SJSA1 (cell line): Measurements from ENCODE around the gene LRP1. TPM values are rescaled to one million over a fixed set of nuclear protein-coding genes. Genes with fewer than 3 reads are reported as not detected.

Source experiments
- DNase-seq, 2 experiments: peaks; one replicate each; pipeline ENCODE4 v3.0.0-alpha.2; 2015 to 2020; ENCODE audit warnings: low spot score in 2 of 2, low read depth in 1 of 2
- H3K27ac ChIP-seq: fragments of 250-450 bp; sonication (Bioruptor Pico); 2 replicates; pipeline ENCODE4 v1.5.1; 2020; ENCODE audit warnings: mild to moderate bottlenecking, moderate library complexity
- H3K27me3 ChIP-seq: fragments of 250-450 bp; sonication (Bioruptor Pico); replicated peaks from 2 replicates; pipeline ENCODE4 v1.5.1; 2020; ENCODE audit warnings: mild to moderate bottlenecking, moderate library complexity
- H3K36me3 ChIP-seq: fragments of 250-450 bp; sonication (Bioruptor Pico); 2 replicates; pipeline ENCODE4 v1.5.1; 2020; ENCODE audit warnings: mild to moderate bottlenecking
- H3K4me1 ChIP-seq: fragments of 250-450 bp; sonication (Bioruptor Pico); replicated peaks from 2 replicates; pipeline ENCODE4 v1.6.1; 2021; ENCODE audit warnings: mild to moderate bottlenecking
- H3K4me3 ChIP-seq: fragments of 250-450 bp; sonication (Bioruptor Pico); 2 replicates; pipeline ENCODE4 v1.5.1; 2020; ENCODE audit warnings: mild to moderate bottlenecking
- H3K9me3 ChIP-seq: fragments of 250-450 bp; sonication (Bioruptor Pico); replicated peaks from 2 replicates; pipeline ENCODE4 v1.5.1; 2020; ENCODE audit warnings: mild to moderate bottlenecking
- total RNA-seq: library from RNA; depleted of rRNA; stranded (reverse); fragments of >200 nt; shearing (Covaris generic); gene quantifications from 2 replicates; pipeline ENCODE4 v1.2.3, GENCODE V29; 2014; rRNA removed

LRP1 gene
- total RNA-seq, 1 experiment from 2014 or later, result 33.3 TPM

- Histone ChIP-seq H3K27ac (no peak overlapping the region), H3K4me3 (no peak overlapping the region), H3K27me3 (no peaks in the 10 kb centered on the region), H3K4me1 (no peaks in the 10 kb centered on the region), H3K36me3 (no peaks in the 10 kb centered on the region; the same call in none of the 2 replicates), H3K9me3 (no peaks in the 10 kb centered on the region)
- DNase-seq, result no peak
Measured at GRCh38 chr12:57250541-57250940, 122.3 kb downstream of the LRP1 start.

GRCh38 chr12:57250956-57251355 is 122.7 kb downstream of the LRP1 start, which contains the start of gene STAC3:
Gene STAC3 (minus strand): TSS chr12:57251187. CDS start chr12:57249636, 1,551 bp downstream.
- Histone ChIP-seq H3K27me3 (no peaks in the 10 kb centered on the region), H3K4me3 (no peak within 1 kb of the TSS), H3K9me3 (no peaks in the 10 kb centered on the region), H3K27ac (no peak within 1 kb of the TSS), H3K4me1 (no peaks in the 10 kb centered on the region), H3K36me3 (peaks cover 3% of the 10 kb centered on the region)
- DNase-seq, result no peak

- Histone ChIP-seq H3K4me3 (no peak overlapping the region), H3K27ac (no peak overlapping the region), H3K4me1 (no peaks in the 10 kb centered on the region), H3K9me3 (no peaks in the 10 kb centered on the region), H3K36me3 (peaks cover 27% of the 10 kb centered on the region), H3K27me3 (no peaks in the 10 kb centered on the region)
- no peak for DNase-seq
Measured at GRCh38 chr12:57254506-57255280, 126.4 kb downstream of the LRP1 start.

GRCh38 chr12:57255916-57256315 is 127.6 kb downstream of the LRP1 start:
- H3K4me3 ChIP-seq, result no peak overlapping the region
- peaks cover 27% of the 10 kb centered on the region for H3K36me3 ChIP-seq
- no peak for DNase-seq
- H3K27me3 ChIP-seq, result no peaks in the 10 kb centered on the region
- H3K27ac ChIP-seq, result no peak overlapping the region
- H3K4me1 ChIP-seq, result no peaks in the 10 kb centered on the region
- H3K9me3 ChIP-seq, result no peaks in the 10 kb centered on the region

- Histone ChIP-seq H3K27ac (no peak overlapping the region), H3K36me3 (peaks cover 27% of the 10 kb centered on the region), H3K9me3 (no peaks in the 10 kb centered on the region), H3K4me1 (peaks cover 3% of the 10 kb centered on the region), H3K4me3 (no peak overlapping the region), H3K27me3 (no peaks in the 10 kb centered on the region)
- no peak for DNase-seq
Measured at GRCh38 chr12:57258977-57259970, 131.0 kb downstream of the LRP1 start.

- peaks cover 3% of the 10 kb centered on the region for H3K4me1 ChIP-seq
Measured at GRCh38 chr12:57260366-57260765, 132.1 kb downstream of the LRP1 start.

GRCh38 chr12:57261428-57261865 is 133.2 kb downstream of the LRP1 start:
- Histone ChIP-seq H3K4me3 (no peak overlapping the region), H3K4me1 (peaks cover 3% of the 10 kb centered on the region), H3K36me3 (peaks cover 23% of the 10 kb centered on the region), H3K9me3 (no peaks in the 10 kb centered on the region), H3K27ac (no peak overlapping the region), H3K27me3 (no peaks in the 10 kb centered on the region)
- DNase-seq, result no peak

More at GRCh38 chr12:57260366-57260765, 132.1 kb downstream of the LRP1 start:
- H3K4me3 ChIP-seq, result no peak overlapping the region
- peaks cover 30% of the 10 kb centered on the region for H3K36me3 ChIP-seq
- no peak for DNase-seq
- H3K27me3 ChIP-seq, result no peaks in the 10 kb centered on the region
- H3K27ac ChIP-seq, result no peak overlapping the region
- H3K9me3 ChIP-seq, result no peaks in the 10 kb centered on the region

- no peaks in the 10 kb centered on the region for H3K9me3 ChIP-seq
- no peak overlapping the region for H3K4me3 ChIP-seq
- H3K27ac ChIP-seq, result no peak overlapping the region
- peaks cover 3% of the 10 kb centered on the region for H3K4me1 ChIP-seq
- peaks cover 23% of the 10 kb centered on the region for H3K36me3 ChIP-seq
- DNase-seq, result no peak
- H3K27me3 ChIP-seq, result no peaks in the 10 kb centered on the region
Measured at GRCh38 chr12:57262126-57262822, 134.0 kb downstream of the LRP1 start.

Other genes starting within 250 kb of the LRP1 start
- gene SDR9C7, start 194.1 kb upstream of the LRP1 start, total RNA-seq, result not detected in 2 replicates
- 0.05 TPM in 1 of 2 replicates, not detected in the other for gene RDH16, start 170.9 kb upstream of the LRP1 start, total RNA-seq
- 4.5 and 4.7 TPM in 2 replicates for gene ZBTB39, start 121.9 kb upstream of the LRP1 start, total RNA-seq
- not detected in 2 replicates for gene TAC3, start 112.0 kb upstream of the LRP1 start, total RNA-seq
- gene MYO1A, start 78.4 kb upstream of the LRP1 start, total RNA-seq, result not detected in 2 replicates
- gene NEMP1, start 49.7 kb upstream of the LRP1 start, total RNA-seq, result 31.5 and 40.3 TPM in 2 replicates
- gene NAB2, start 39.4 kb upstream of the LRP1 start, total RNA-seq, result 21.6 and 22.2 TPM in 2 replicates
- 29.9 and 34.0 TPM in 2 replicates for gene STAT6, start 17.1 kb upstream of the LRP1 start, total RNA-seq
- gene LRP1-AS, start 19.1 kb downstream of the LRP1 start, total RNA-seq, result not detected in 2 replicates
- 0.13 TPM in 1 of 2 replicates, not detected in the other for gene NXPH4, start 88.3 kb downstream of the LRP1 start, total RNA-seq
- gene SHMT2, start 101.2 kb downstream of the LRP1 start, total RNA-seq, result 94.1 and 130 TPM in 2 replicates
- 0.68 TPM in 1 of 2 replicates, not detected in the other for gene STAC3, start 122.7 kb downstream of the LRP1 start, total RNA-seq